Lower lobe of right lung (tissue), 2 donors: ENCODE data around the gene WDR26. TPM values are rescaled to one million over a fixed set of nuclear protein-coding genes. Genes with fewer than 3 reads are reported as not detected.

ENCODE experiments used
- ATAC-seq, 2 donors: fragments of 200-7000 bp; cut with Tn5 transposase; one replicate each; pipeline ENCODE4 v1.9.1; 2020 to 2022; ENCODE audit warnings: mild to moderate bottlenecking in 2 of 2, moderate library complexity in 2 of 2
- DNase-seq: peaks from one replicate; pipeline ENCODE4 v3.0.0-alpha.2; 2020
- H3K27ac ChIP-seq: fragments of 200-600 bp; one replicate; pipeline ENCODE4 v1.8.0; 2022
- H3K27me3 ChIP-seq: fragments of 200-600 bp; one replicate; pipeline ENCODE4 v1.8.0; 2022; ENCODE audit warnings: low read depth
- H3K36me3 ChIP-seq: fragments of 200-600 bp; one replicate; pipeline ENCODE4 v1.8.0; 2022; ENCODE audit warnings: mild to moderate bottlenecking
- H3K4me1 ChIP-seq: fragments of 200-600 bp; one replicate; pipeline ENCODE4 v1.8.0; 2022
- H3K4me3 ChIP-seq: fragments of 200-600 bp; one replicate; pipeline ENCODE4 v1.8.0; 2022; ENCODE audit warnings: mild to moderate bottlenecking
- H3K9me3 ChIP-seq: fragments of 200-600 bp; one replicate; pipeline ENCODE4 v1.8.0; 2022
- CTCF ChIP-seq: fragments of 200-600 bp; IDR thresholded peaks from one replicate; pipeline ENCODE4 v1.8.0; 2022; ENCODE audit warnings: antibody characterized with exemption, mild to moderate bottlenecking
- intact Hi-C: fragments of 100-400 bp; cut with DNase I; formaldehyde crosslinking; loops from one replicate; pipeline ENCODE4 v1.11.0; 2022
- total RNA-seq: library from RNA; stranded (reverse); fragmentation: NEBNext Ultra II Directional; extraction: Animal tissue kit (Norgen Biotek cat#: 25700); gene quantifications from one replicate; pipeline ENCODE4 v1.2.1, GENCODE V29; 2021
- donor health status: DM: no; HTN: yes; CAD: no; lungs with severe emphysema.

WDR26 gene
- total RNA-seq, 1 donor from 2014 or later: 86.6 TPM

- H3K27me3 ChIP-seq: no peaks in the 10 kb centered on the region
- no peak for TF ChIP-seq CTCF
- DNase-seq (no peak), ATAC-seq (no peak)
- H3K4me3 ChIP-seq: no peak overlapping the region
- H3K4me1 ChIP-seq: peaks cover 10% of the 10 kb centered on the region
- intact Hi-C loops: no loop called here
- peaks cover 97% of the 10 kb centered on the region for H3K36me3 ChIP-seq
- H3K9me3 ChIP-seq: no peaks in the 10 kb centered on the region
- no peak overlapping the region for H3K27ac ChIP-seq
These were observed 29.5 kb downstream of the WDR26 start for GRCh38 chr1:224404916-224405603.

GRCh38 chr1:224402472-224403036, 32.0 kb downstream of the WDR26 start:
- ATAC-seq: no peak
- H3K27ac ChIP-seq: no peak overlapping the region
- no peak for TF ChIP-seq CTCF

GRCh38 chr1:224399887-224400286, 34.7 kb downstream of the WDR26 start:
- no peaks in the 10 kb centered on the region for H3K9me3 ChIP-seq
- no peaks in the 10 kb centered on the region for H3K27me3 ChIP-seq
- no peak for ATAC-seq
- no peaks in the 10 kb centered on the region for H3K4me1 ChIP-seq
- no peak overlapping the region for H3K4me3 ChIP-seq
- intact Hi-C loops: no loop called here
- peaks cover 99% of the 10 kb centered on the region for H3K36me3 ChIP-seq
- DNase-seq: no peak
- TF ChIP-seq CTCF: no peak
- no peak overlapping the region for H3K27ac ChIP-seq

More at GRCh38 chr1:224402472-224403036, 32.0 kb downstream of the WDR26 start:
- H3K36me3 ChIP-seq: peaks cover 97% of the 10 kb centered on the region
- no peak for DNase-seq
- no peaks in the 10 kb centered on the region for H3K27me3 ChIP-seq
- H3K4me3 ChIP-seq: no peak overlapping the region
- intact Hi-C loops: no loop called here
- no peaks in the 10 kb centered on the region for H3K9me3 ChIP-seq
- H3K4me1 ChIP-seq: peaks cover 3% of the 10 kb centered on the region

GRCh38 chr1:224393294-224393693, 41.3 kb downstream of the WDR26 start:
- H3K4me1 ChIP-seq: no peaks in the 10 kb centered on the region
- no peaks in the 10 kb centered on the region for H3K27me3 ChIP-seq
- H3K36me3 ChIP-seq: peaks cover 100% of the 10 kb centered on the region
- no peak for TF ChIP-seq CTCF
- no peaks in the 10 kb centered on the region for H3K9me3 ChIP-seq
- DNase-seq: no peak
- no peak overlapping the region for H3K4me3 ChIP-seq
- no peak for ATAC-seq
- no peak overlapping the region for H3K27ac ChIP-seq
- intact Hi-C loops: no loop called here

- no peak overlapping the region for H3K4me3 ChIP-seq
- no peaks in the 10 kb centered on the region for H3K9me3 ChIP-seq
- H3K36me3 ChIP-seq: peaks cover 100% of the 10 kb centered on the region
- H3K4me1 ChIP-seq: no peaks in the 10 kb centered on the region
- intact Hi-C loops: no loop called here
- DNase-seq: no peak
- ATAC-seq: no peak
- H3K27me3 ChIP-seq: no peaks in the 10 kb centered on the region
- no peak for TF ChIP-seq CTCF
- no peak overlapping the region for H3K27ac ChIP-seq
These were observed 42.0 kb downstream of the WDR26 start for GRCh38 chr1:224392411-224393249.
